HEK293 (cell line): ENCODE data around the gene RFTN1.

ENCODE experiments used
- CTCF ChIA-PET: fragments of 350-600 bp; formaldehyde crosslinking; extraction: SDS; loops from one replicate; lab custom pipeline; 2021; ENCODE audit warnings: antibody characterized with exemption; lab: Yijun Ruan, JAX
- POLR2A ChIA-PET: fragments of 300-600 bp; formaldehyde crosslinking; extraction: SDS; loops from one replicate; lab custom pipeline; 2020; ENCODE audit warnings: antibody characterized with exemption, inconsistent platforms; lab: Yijun Ruan, JAX
- H3K27ac ChIP-seq: fragments of 200-500 bp; sonication (Bioruptor generic); 2 replicates; pipeline ENCODE4 v1.5.1; 2014; ENCODE audit warnings: low read depth, low read length, control low read depth, inconsistent platforms; ENCODE audit errors: extremely low read depth
- H3K36me3 ChIP-seq, 2 experiments: fragments of 200-500 bp in 1 of 2; sonication (Bioruptor generic) in 1 of 2; 1 replicate in 1 of 2; 2 replicates in 1 of 2; pipeline ENCODE4 v1.5.1; 2014 to 2017; ENCODE audit warnings: inconsistent platforms in 2 of 2, low read length in 2 of 2; ENCODE audit not compliant: control insufficient read depth in 2 of 2, insufficient read depth in 1 of 2
- H3K4me1 ChIP-seq: fragments of 200-500 bp; sonication (Bioruptor generic); 2 replicates; pipeline ENCODE4 v1.5.1; 2014; ENCODE audit warnings: mild to moderate bottlenecking, low read length, inconsistent platforms; ENCODE audit not compliant: control insufficient read depth, insufficient read depth
- H3K4me3 ChIP-seq: 2 replicates; pipeline ENCODE4 v1.5.1; 2011; ENCODE audit warnings: low read depth, mild to moderate bottlenecking, control low read depth, low read length, moderate library complexity
- H3K9me3 ChIP-seq: fragments of 200-500 bp; sonication (Bioruptor generic); 2 replicates; pipeline ENCODE4 v1.5.1; 2014; ENCODE audit warnings: low read depth, low read length, inconsistent platforms; ENCODE audit not compliant: control insufficient read depth, insufficient read depth
- SETDB1 ChIP-seq: IDR thresholded peaks from one replicate; pipeline ENCODE4 v1.6.1; 2017; ENCODE audit warnings: mild to moderate bottlenecking, low read length, moderate library complexity, mixed read lengths; ENCODE audit not compliant: insufficient read length
- ZBTB44 ChIP-seq: fragments of 450-650 bp; IDR thresholded peaks from 2 replicates; pipeline ENCODE4 v1.5.1; 2018; ENCODE audit warnings: missing biosample characterization, mild to moderate bottlenecking, missing genetic modification characterization
- ZBTB8A ChIP-seq: fragments of 450-650 bp; formaldehyde crosslinking; IDR thresholded peaks from 2 replicates; pipeline ENCODE4 v1.5.1; 2016; ENCODE audit warnings: missing biosample characterization, missing genetic modification characterization
- ZNF423 ChIP-seq: fragments of 450-650 bp; formaldehyde crosslinking; IDR thresholded peaks from 2 replicates; pipeline ENCODE4 v1.5.1; 2016; ENCODE audit warnings: missing biosample characterization, missing genetic modification characterization
- ZNF433 ChIP-seq: fragments of 450-650 bp; formaldehyde crosslinking; IDR thresholded peaks from 2 replicates; pipeline ENCODE4 v1.5.1; 2016; ENCODE audit warnings: missing biosample characterization, missing genetic modification characterization, low read depth
- ZNF555 ChIP-seq: fragments of 450-650 bp; formaldehyde crosslinking; conservative IDR thresholded peaks from 2 replicates; pipeline ENCODE4 v1.5.1; 2017; ENCODE audit warnings: missing biosample characterization, mild to moderate bottlenecking, missing genetic modification characterization, inconsistent platforms
- ZNF621 ChIP-seq: fragments of 450-650 bp; formaldehyde crosslinking; IDR thresholded peaks from 2 replicates; pipeline ENCODE4 v1.5.1; 2017; ENCODE audit warnings: missing biosample characterization, missing genetic modification characterization
- ZNF768 ChIP-seq: fragments of 450-650 bp; formaldehyde crosslinking; IDR thresholded peaks from 2 replicates; pipeline ENCODE4 v1.5.1; 2018; ENCODE audit warnings: missing biosample characterization, mild to moderate bottlenecking, missing genetic modification characterization
- ZNF777 ChIP-seq: fragments of 450-650 bp; formaldehyde crosslinking; IDR thresholded peaks from 2 replicates; pipeline ENCODE4 v1.5.1; 2017; ENCODE audit warnings: missing biosample characterization, missing genetic modification characterization, borderline replicate concordance
- ZNF791 ChIP-seq: fragments of 450-650 bp; formaldehyde crosslinking; IDR thresholded peaks from 2 replicates; pipeline ENCODE4 v1.5.1; 2016; ENCODE audit warnings: missing biosample characterization, missing genetic modification characterization
- ZSCAN30 ChIP-seq: fragments of 450-650 bp; IDR thresholded peaks from 2 replicates; pipeline ENCODE4 v1.5.1; 2018; ENCODE audit warnings: missing biosample characterization, mild to moderate bottlenecking, missing genetic modification characterization, moderate library complexity
- TF ChIP-seq, protein P1 (sequence below): fragments of 450-650 bp; formaldehyde crosslinking; IDR thresholded peaks from 2 replicates; pipeline ENCODE4 v1.5.0; 2017; ENCODE audit warnings: missing biosample characterization, missing genetic modification characterization, borderline replicate concordance
- TF ChIP-seq, protein P2 (sequence below): fragments of 450-650 bp; formaldehyde crosslinking; conservative IDR thresholded peaks from 2 replicates; pipeline ENCODE4 v1.5.1; 2016; ENCODE audit warnings: low read depth, missing biosample characterization, missing genetic modification characterization

The RFTN1 gene

DNA sequence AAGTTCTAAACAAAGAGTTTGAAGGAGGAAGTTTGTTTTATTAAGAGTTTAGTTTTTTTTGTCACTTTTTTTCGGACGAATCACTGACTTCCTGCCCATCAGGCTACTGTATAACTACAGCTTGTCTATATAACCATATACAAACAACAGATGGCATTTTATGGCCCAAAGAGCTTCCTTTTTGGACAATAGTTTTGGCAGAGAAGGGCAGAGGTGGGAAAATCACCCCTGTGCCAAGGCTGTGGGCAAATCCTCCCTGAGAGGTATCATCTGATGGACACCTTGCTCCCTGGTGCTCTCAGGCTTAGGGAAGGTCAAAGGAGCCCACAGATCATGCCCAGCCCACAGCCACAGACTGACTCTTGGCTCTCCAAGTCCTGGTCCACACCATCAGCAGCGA, 135.1 kb downstream of the RFTN1 start:
- TF ChIP-seq ZNF777 (tag by site-specific recombination) (no peak), SETDB1 (peak; percentile 49)
- TF ChIP-seq, all 188 proteins: peak for 1
- POLR2A ChIA-PET: no interaction called here
- Histone ChIP-seq H3K36me3 (no peaks in the 10 kb centered on the region), H3K4me3 (no peak overlapping the region), H3K27ac (no peak overlapping the region), H3K4me1 (no peaks in the 10 kb centered on the region), H3K9me3 (no peaks in the 10 kb centered on the region)
- CTCF ChIA-PET: no interaction called here

DNA sequence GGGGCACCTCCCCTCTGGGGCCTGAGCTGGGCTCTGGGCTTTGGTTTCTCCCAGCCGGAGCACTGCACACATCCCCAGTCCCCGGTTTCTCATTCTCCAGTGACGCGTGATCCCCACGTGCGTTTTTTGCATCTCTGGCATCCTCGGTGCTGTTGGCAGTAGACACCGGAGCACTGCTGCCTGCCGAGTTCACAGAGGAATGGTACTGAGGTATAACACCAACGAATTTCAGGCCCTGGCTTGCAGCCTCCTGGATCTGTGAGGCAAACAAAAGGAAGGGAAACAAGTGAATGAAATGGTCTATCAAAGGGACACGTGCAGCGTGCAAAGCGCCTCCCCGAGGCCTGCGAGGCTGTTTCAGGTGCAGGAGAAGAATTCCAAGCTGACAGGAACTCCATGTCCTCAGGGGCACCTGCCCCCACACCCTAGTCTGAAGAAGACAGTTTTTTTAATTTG, 135.6 kb downstream of the RFTN1 start:
- Histone ChIP-seq H3K27ac (no peak overlapping the region), H3K9me3 (no peaks in the 10 kb centered on the region), H3K4me3 (no peak overlapping the region), H3K36me3 (no peaks in the 10 kb centered on the region), H3K4me1 (no peaks in the 10 kb centered on the region)
- CTCF ChIA-PET: no interaction called here
- no peak for TF ChIP-seq ZBTB44 (tag by site-specific recombination)
- TF ChIP-seq ZNF791 (tag by site-specific recombination): no peak
- POLR2A ChIA-PET: no interaction called here

- POLR2A ChIA-PET: no interaction called here
- Histone ChIP-seq H3K27ac (no peak overlapping the region), H3K36me3 (no peaks in the 10 kb centered on the region), H3K9me3 (no peaks in the 10 kb centered on the region), H3K4me3 (no peak overlapping the region)
- TF ChIP-seq ZNF768 (tag by site-specific recombination) (no peak), ZNF555 (tag by site-specific recombination) (no peak), ZNF433 (tag by site-specific recombination) (no peak), ZSCAN30 (tag by site-specific recombination) (no peak)
- TF ChIP-seq, protein P1, sequence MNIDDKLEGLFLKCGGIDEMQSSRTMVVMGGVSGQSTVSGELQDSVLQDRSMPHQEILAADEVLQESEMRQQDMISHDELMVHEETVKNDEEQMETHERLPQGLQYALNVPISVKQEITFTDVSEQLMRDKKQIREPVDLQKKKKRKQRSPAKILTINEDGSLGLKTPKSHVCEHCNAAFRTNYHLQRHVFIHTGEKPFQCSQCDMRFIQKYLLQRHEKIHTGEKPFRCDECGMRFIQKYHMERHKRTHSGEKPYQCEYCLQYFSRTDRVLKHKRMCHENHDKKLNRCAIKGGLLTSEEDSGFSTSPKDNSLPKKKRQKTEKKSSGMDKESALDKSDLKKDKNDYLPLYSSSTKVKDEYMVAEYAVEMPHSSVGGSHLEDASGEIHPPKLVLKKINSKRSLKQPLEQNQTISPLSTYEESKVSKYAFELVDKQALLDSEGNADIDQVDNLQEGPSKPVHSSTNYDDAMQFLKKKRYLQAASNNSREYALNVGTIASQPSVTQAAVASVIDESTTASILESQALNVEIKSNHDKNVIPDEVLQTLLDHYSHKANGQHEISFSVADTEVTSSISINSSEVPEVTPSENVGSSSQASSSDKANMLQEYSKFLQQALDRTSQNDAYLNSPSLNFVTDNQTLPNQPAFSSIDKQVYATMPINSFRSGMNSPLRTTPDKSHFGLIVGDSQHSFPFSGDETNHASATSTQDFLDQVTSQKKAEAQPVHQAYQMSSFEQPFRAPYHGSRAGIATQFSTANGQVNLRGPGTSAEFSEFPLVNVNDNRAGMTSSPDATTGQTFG (tag by site-specific recombination): no peak
- TF ChIP-seq, all 188 proteins: peak for 0
- CTCF ChIA-PET: no interaction called here
- H3K4me1 ChIP-seq: no peaks in the 10 kb centered on the region
Observed at GRCh38 chr3:16377196-16377595, 136.3 kb downstream of the RFTN1 start.

GRCh38 chr3:16375891-16376290, 137.6 kb downstream of the RFTN1 start:
- no peaks in the 10 kb centered on the region for H3K36me3 ChIP-seq
- CTCF ChIA-PET: no interaction called here
- POLR2A ChIA-PET: no interaction called here
- no peak for TF ChIP-seq ZNF621 (tag by site-specific recombination)
- TF ChIP-seq, all 188 proteins: peak for 0
- Histone ChIP-seq H3K9me3 (no peaks in the 10 kb centered on the region), H3K27ac (no peak overlapping the region), H3K4me3 (no peak overlapping the region), H3K4me1 (no peaks in the 10 kb centered on the region)

GRCh38 chr3:16374935-16375245, 138.6 kb downstream of the RFTN1 start:
- Histone ChIP-seq H3K4me3 (no peak overlapping the region), H3K9me3 (no peaks in the 10 kb centered on the region), H3K36me3 (no peaks in the 10 kb centered on the region), H3K27ac (no peak overlapping the region), H3K4me1 (no peaks in the 10 kb centered on the region)
- ChIA-PET POLR2A (no interaction called here), CTCF (no interaction called here)
- TF ChIP-seq ZBTB8A (tag by site-specific recombination): no peak
- TF ChIP-seq ZNF423 (tag by site-specific recombination): no peak
- TF ChIP-seq, protein P2, sequence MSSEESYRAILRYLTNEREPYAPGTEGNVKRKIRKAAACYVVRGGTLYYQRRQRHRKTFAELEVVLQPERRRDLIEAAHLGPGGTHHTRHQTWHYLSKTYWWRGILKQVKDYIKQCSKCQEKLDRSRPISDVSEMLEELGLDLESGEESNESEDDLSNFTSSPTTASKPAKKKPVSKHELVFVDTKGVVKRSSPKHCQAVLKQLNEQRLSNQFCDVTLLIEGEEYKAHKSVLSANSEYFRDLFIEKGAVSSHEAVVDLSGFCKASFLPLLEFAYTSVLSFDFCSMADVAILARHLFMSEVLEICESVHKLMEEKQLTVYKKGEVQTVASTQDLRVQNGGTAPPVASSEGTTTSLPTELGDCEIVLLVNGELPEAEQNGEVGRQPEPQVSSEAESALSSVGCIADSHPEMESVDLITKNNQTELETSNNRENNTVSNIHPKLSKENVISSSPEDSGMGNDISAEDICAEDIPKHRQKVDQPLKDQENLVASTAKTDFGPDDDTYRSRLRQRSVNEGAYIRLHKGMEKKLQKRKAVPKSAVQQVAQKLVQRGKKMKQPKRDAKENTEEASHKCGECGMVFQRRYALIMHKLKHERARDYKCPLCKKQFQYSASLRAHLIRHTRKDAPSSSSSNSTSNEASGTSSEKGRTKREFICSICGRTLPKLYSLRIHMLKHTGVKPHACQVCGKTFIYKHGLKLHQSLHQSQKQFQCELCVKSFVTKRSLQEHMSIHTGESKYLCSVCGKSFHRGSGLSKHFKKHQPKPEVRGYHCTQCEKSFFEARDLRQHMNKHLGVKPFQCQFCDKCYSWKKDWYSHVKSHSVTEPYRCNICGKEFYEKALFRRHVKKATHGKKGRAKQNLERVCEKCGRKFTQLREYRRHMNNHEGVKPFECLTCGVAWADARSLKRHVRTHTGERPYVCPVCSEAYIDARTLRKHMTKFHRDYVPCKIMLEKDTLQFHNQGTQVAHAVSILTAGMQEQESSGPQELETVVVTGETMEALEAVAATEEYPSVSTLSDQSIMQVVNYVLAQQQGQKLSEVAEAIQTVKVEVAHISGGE (tag by site-specific recombination): no peak
- TF ChIP-seq ZNF777 (tag by site-specific recombination): no peak
